Gastroesophageal sphincter (tissue), 3 donors: ENCODE measurements around the gene ACR.

ENCODE experiments used
- POLR2AphosphoS5 ChIP-seq: sonication (generic); formaldehyde crosslinking; IDR thresholded peaks from one replicate; pipeline ENCODE4 v1.6.1; 2017; ENCODE audit warnings: antibody characterized with exemption
- TF ChIP-seq, protein P1 (sequence below), 4 experiments: fragments of 200-600 bp in 2 of 4; fragments of 450-650 bp in 2 of 4; sonication (generic) in 1 of 4; IDR thresholded peaks; one replicate each; pipeline ENCODE4 v1.5.1; 2017 to 2019; ENCODE audit warnings: antibody characterized with exemption in 4 of 4, mild to moderate bottlenecking in 2 of 4, moderate library complexity in 2 of 4

- TF ChIP-seq, protein P1, sequence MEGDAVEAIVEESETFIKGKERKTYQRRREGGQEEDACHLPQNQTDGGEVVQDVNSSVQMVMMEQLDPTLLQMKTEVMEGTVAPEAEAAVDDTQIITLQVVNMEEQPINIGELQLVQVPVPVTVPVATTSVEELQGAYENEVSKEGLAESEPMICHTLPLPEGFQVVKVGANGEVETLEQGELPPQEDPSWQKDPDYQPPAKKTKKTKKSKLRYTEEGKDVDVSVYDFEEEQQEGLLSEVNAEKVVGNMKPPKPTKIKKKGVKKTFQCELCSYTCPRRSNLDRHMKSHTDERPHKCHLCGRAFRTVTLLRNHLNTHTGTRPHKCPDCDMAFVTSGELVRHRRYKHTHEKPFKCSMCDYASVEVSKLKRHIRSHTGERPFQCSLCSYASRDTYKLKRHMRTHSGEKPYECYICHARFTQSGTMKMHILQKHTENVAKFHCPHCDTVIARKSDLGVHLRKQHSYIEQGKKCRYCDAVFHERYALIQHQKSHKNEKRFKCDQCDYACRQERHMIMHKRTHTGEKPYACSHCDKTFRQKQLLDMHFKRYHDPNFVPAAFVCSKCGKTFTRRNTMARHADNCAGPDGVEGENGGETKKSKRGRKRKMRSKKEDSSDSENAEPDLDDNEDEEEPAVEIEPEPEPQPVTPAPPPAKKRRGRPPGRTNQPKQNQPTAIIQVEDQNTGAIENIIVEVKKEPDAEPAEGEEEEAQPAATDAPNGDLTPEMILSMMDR (IDR thresholded peaks at IDR 0.05), result no peak
- no peak for TF ChIP-seq POLR2AphosphoS5
Observed at GRCh38 chr22:50694766-50695420, 43.1 kb upstream of the ACR start.
